ENCODE measurements around the gene FAM111B.

The FAM111B gene

DNA sequence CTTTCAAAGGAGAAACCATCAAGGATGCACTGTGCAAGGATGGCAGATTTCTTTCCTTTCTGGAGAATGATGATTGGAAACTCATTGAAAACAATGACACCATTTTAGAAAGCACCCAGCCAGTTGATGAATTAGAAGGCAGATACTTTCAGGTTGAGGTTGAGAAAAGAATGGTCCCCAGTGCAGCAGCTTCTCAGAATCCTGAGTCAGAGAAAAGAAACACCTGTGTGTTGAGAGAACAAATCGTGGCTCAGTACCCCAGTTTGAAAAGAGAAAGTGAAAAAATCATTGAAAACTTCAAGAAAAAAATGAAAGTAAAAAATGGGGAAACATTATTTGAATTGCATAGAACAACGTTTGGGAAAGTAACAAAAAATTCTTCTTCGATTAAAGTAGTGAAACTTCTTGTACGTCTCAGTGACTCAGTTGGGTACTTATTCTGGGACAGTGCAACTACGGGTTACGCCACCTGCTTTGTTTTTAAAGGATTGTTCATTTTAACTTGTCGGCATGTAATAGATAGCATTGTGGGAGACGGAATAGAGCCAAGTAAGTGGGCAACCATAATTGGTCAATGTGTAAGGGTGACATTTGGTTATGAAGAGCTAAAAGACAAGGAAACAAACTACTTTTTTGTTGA lies 45.4 kb downstream of the FAM111B start:
- peak; percentile 60 for DNase-seq (ENCODE audit: extremely low read depth, insufficient read length)
- Histone ChIP-seq H3K27me3 (replicated peaks; ENCODE audit: control insufficient read depth, insufficient read depth, low read length) (no peaks in the 10 kb centered on the region), H3K4me3 (replicated peaks; ENCODE audit: low read depth, low read length) (peak overlapping the region; percentile 42), H3K36me3 (ENCODE audit: control insufficient read depth, insufficient read depth, low read length) (no peaks in the 10 kb centered on the region; the same call in 1 of the 2 replicates)
- TF ChIP-seq, protein P1, sequence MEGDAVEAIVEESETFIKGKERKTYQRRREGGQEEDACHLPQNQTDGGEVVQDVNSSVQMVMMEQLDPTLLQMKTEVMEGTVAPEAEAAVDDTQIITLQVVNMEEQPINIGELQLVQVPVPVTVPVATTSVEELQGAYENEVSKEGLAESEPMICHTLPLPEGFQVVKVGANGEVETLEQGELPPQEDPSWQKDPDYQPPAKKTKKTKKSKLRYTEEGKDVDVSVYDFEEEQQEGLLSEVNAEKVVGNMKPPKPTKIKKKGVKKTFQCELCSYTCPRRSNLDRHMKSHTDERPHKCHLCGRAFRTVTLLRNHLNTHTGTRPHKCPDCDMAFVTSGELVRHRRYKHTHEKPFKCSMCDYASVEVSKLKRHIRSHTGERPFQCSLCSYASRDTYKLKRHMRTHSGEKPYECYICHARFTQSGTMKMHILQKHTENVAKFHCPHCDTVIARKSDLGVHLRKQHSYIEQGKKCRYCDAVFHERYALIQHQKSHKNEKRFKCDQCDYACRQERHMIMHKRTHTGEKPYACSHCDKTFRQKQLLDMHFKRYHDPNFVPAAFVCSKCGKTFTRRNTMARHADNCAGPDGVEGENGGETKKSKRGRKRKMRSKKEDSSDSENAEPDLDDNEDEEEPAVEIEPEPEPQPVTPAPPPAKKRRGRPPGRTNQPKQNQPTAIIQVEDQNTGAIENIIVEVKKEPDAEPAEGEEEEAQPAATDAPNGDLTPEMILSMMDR (IDR thresholded peaks at IDR 0.05; ENCODE audit: insufficient read depth, low read length, poor library complexity, severe bottlenecking): no peak

DNA sequence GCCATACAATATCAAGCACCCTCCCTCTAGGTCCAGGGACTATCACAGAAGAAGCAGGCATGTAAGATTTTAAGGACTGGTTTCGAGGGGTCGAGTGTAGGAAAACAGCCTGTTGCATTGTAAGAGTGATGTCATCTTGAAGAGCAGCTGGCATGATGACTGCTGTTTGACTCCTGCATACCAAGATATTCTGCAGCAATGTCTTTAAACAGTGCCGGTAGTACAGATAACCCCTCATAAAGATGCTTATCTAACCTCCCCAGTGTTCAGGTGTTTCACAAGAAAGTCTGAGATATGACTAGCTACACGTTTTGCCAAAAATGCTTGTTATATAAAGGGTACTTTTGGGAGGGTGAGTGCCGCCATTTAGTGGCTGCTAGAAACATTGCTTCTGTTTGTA lies 47.6 kb downstream of the FAM111B start:
- Histone ChIP-seq H3K27me3 (replicated peaks; ENCODE audit: control insufficient read depth, insufficient read depth, low read length) (no peaks in the 10 kb centered on the region), H3K36me3 (ENCODE audit: control insufficient read depth, insufficient read depth, low read length) (no peaks in the 10 kb centered on the region; the same call in 1 of the 2 replicates), H3K4me3 (replicated peaks; ENCODE audit: low read depth, low read length) (no peak overlapping the region)
- DNase-seq (ENCODE audit: extremely low read depth, insufficient read length): no peak
- TF ChIP-seq, protein P1 (IDR thresholded peaks at IDR 0.05; ENCODE audit: insufficient read depth, low read length, poor library complexity, severe bottlenecking): no peak

DNA sequence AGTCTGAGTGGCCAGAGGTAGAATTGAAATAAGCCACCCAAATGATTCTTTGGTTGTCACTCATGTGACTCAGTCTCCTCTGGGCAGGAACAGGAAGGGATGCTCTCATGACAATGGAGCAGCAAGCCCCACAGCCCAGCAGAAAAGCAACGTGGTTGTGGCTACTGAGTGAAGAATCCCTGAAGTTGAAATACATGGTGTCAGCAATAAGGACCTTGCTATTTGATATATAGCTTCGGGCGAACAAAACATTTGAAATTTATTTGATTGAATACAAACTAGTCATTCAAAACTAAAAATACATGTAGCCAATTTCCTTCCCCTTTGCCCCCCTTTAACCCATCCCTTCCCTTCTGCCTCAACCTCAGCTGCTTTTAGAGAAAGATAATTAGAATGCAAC lies 50.4 kb downstream of the FAM111B start:
- Histone ChIP-seq H3K36me3 (ENCODE audit: control insufficient read depth, insufficient read depth, low read length) (no peaks in the 10 kb centered on the region), H3K27me3 (replicated peaks; ENCODE audit: control insufficient read depth, insufficient read depth, low read length) (no peaks in the 10 kb centered on the region), H3K4me3 (replicated peaks; ENCODE audit: low read depth, low read length) (no peak overlapping the region)
- no peak for DNase-seq (ENCODE audit: extremely low read depth, insufficient read length)
- TF ChIP-seq, protein P1 (IDR thresholded peaks at IDR 0.05; ENCODE audit: insufficient read depth, low read length, poor library complexity, severe bottlenecking): no peak

DNA sequence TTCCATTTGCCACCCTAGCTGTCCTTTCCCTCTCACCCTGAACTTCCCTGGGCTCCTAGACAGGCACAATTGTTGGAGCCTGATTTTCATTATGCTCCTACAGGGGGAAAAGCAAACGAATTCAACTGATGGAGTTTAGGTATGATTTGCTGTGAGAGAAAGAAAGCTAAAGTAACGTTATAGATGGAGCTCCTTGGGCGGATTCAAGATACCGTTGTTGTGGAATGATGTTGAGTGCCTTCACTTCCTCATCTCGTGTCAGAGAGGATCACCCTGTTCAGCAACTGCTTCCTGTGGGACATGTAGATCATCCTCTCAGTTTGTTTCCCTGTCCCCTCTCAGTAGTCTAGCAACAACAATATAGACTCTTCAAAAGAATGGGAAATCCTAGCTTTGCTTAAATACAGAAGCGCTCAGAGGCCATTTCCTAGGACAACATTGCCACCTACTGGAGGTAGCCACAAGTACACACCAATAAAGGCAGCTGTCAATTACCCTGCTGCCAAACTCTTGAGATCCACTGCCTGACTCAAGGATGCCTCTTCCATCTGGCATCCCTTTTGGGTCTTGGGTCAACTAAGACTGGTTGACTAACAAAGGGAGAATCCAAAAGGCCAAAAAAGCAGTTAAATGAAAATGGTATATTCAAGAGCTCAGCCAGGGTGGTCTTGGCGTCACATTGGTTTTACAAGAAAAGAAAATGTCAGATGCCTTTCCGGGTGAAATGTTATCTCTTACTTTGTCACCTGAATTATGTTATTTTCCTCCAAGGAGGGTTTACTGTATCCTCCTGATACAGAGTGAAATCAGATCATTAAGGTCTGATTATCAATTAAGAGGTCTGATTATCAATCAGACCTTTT lies 51.4 kb downstream of the FAM111B start:
- TF ChIP-seq, protein P1 (IDR thresholded peaks at IDR 0.05; ENCODE audit: insufficient read depth, low read length, poor library complexity, severe bottlenecking): peak; percentile 76

DNA sequence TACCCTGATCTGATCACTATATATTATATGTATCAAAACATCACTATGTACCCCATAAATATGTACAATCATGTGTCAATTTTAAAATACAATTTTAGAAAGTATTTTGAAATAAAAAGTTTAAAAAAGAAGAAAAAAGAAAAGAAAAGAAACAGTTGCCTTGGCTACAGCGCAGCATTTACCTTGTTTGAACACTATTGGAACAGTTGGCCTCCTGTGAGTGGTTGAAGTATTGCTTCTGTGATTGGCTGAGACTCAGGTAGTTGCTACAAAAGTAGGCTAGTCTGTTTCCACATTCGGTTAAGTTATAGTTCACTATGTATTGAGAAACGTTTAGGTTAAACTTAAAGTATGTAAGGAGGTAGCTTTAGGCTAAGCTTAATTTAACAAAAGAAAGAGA lies 57.0 kb downstream of the FAM111B start:
- H3K27me3 ChIP-seq (replicated peaks; ENCODE audit: control insufficient read depth, insufficient read depth, low read length): no peaks in the 10 kb centered on the region
- TF ChIP-seq, protein P1 (IDR thresholded peaks at IDR 0.05; ENCODE audit: insufficient read depth, low read length, poor library complexity, severe bottlenecking): no peak
- no peak for DNase-seq (ENCODE audit: extremely low read depth, insufficient read length)
- H3K4me3 ChIP-seq (replicated peaks; ENCODE audit: low read depth, low read length): no peak overlapping the region
- no peaks in the 10 kb centered on the region for H3K36me3 ChIP-seq (ENCODE audit: control insufficient read depth, insufficient read depth, low read length)

More for the DNA sequence above, 51.4 kb downstream of the FAM111B start:
- Histone ChIP-seq H3K36me3 (ENCODE audit: control insufficient read depth, insufficient read depth, low read length) (no peaks in the 10 kb centered on the region), H3K4me3 (replicated peaks; ENCODE audit: low read depth, low read length) (no peak overlapping the region), H3K27me3 (replicated peaks; ENCODE audit: control insufficient read depth, insufficient read depth, low read length) (no peaks in the 10 kb centered on the region)
- no peak for DNase-seq (ENCODE audit: extremely low read depth, insufficient read length)
